Activated T-cell treated with anti-CD3 and anti-CD28 coated beads, Interleukin-2, amount 50 U/mL, for 48 hours (primary cell): ENCODE measurements around the gene DSEL.

ENCODE experiments used
- DNase-seq, 2 experiments: peaks; one replicate each; pipeline ENCODE4 v3.0.0-alpha.2; 2020

The DSEL gene

GRCh38 chr18:67516539-67517443 is at the start of gene DSEL:
Gene DSEL (minus strand): TSS chr18:67516720. CDS start chr18:67514608, 2,112 bp downstream.
- DNase-seq: peak; percentile 98 to 99

- no peak for DNase-seq
Observed at GRCh38 chr18:67553437-67553836, 36.9 kb upstream of the DSEL start.

GRCh38 chr18:67550872-67551520 is 34.5 kb upstream of the DSEL start:
- no peak for DNase-seq

GRCh38 chr18:67549946-67550345 is 33.4 kb upstream of the DSEL start:
- no peak for DNase-seq

- DNase-seq: no peak
Observed at GRCh38 chr18:67545681-67546080, 29.2 kb upstream of the DSEL start.

- DNase-seq: no peak
Observed at GRCh38 chr18:67540559-67540958, 24.0 kb upstream of the DSEL start.

- no peak for DNase-seq
Observed at GRCh38 chr18:67531929-67532328, 15.4 kb upstream of the DSEL start.

GRCh38 chr18:67525328-67526099 is 9.0 kb upstream of the DSEL start:
- no peak for DNase-seq

GRCh38 chr18:67520351-67520921 is 3.9 kb upstream of the DSEL start:
- no peak for DNase-seq

GRCh38 chr18:67519592-67519991 is 3.1 kb upstream of the DSEL start:
- no peak for DNase-seq

- no peak for DNase-seq
Observed at GRCh38 chr18:67518566-67518965, 2.0 kb upstream of the DSEL start.

GRCh38 chr18:67517444-67517765 is 885 bp upstream of the DSEL start:
- DNase-seq: peak in 1 of 2 experiments; percentile 18

GRCh38 chr18:67515942-67516538 is 480 bp downstream of the DSEL start:
- DNase-seq: peak; percentile 75 to 80

GRCh38 chr18:67514901-67515540 is 1.5 kb downstream of the DSEL start:
- no peak for DNase-seq

GRCh38 chr18:67514465-67514864 is 2.1 kb downstream of the DSEL start:
- DNase-seq: no peak

GRCh38 chr18:67513280-67513679 is 3.2 kb downstream of the DSEL start:
- DNase-seq: no peak

- DNase-seq: no peak
Observed at GRCh38 chr18:67511840-67512239, 4.7 kb downstream of the DSEL start.

- DNase-seq: no peak
Observed at GRCh38 chr18:67510831-67511230, 5.7 kb downstream of the DSEL start.

- DNase-seq: no peak
Observed at GRCh38 chr18:67509741-67510391, 6.7 kb downstream of the DSEL start.

GRCh38 chr18:67508146-67508545 is 8.4 kb downstream of the DSEL start:
- DNase-seq: no peak

- no peak for DNase-seq
Observed at GRCh38 chr18:67504739-67505138, 11.8 kb downstream of the DSEL start.
